Cerebellar cortex (tissue), 1 donor: ENCODE data around the gene EPB41L4B.
"Not testable (repeated sequence)": the region's sequence is repeated elsewhere in the genome, so short reads cannot be mapped to it uniquely, and the experiment has no call there.

ENCODE experiments used
- DNase-seq: peaks from one replicate; pipeline ENCODE4 v3.0.0-alpha.2; 2015; ENCODE audit warnings: low spot score

Gene EPB41L4B

DNA sequence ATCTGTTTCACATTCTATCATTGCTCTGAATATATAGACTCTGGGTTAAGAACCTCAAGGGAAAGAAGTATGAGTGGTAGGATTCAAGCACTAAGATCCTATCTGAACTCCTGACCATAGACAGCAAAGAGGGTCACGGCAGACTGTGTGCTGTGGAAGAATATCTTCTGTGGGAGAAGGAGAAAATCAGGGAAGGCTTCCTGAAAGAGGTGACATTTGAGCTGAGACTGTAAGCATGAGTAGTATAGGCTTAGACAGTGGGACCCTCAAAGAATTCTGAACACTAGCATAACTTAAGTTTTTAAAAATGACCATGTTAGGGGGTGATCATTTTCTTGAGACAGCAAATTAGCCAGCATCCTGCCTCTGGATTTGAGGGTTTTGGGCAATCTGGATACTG, 157.7 kb downstream of the EPB41L4B start:
- DNase-seq, result no peak

DNA sequence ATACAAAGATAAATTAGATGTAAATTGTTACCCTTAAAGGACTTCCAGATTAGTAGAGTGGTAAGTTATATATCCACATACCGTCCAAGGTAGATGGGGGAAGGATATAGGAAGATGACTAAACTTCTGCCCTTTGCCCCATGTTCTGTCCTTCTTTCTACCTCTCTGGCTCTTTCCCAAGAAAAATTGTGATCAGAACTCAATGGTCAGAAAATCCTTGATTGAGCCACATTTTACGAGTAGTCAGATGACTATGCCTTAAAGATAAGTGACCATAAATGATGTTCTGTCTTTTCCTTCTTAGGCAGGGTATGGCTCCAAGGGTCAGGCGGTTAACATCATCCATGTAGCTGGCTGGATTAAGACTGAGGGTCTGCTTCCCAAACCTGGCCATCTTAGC, 158.2 kb downstream of the EPB41L4B start:
- no peak for DNase-seq

DNA sequence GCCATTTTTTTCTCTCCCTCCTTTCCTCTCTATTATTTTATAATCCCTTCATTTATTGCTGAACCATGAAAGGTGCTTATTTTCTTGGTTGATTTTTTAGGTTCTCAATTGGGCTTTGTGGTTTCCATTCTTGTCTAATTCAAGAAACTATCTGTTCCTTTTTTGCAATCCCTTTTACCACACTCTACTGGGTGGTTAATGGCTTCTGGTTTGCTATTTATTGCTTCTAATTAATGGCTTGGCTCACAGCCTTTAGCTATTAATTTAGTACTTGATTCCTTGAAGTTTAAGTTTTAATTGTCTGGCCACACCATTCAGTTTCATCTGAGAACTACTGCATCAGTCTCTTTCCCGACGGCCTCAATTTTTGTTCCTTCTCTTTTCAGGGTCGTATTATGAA, 159.4 kb downstream of the EPB41L4B start:
- no peak for DNase-seq

DNA sequence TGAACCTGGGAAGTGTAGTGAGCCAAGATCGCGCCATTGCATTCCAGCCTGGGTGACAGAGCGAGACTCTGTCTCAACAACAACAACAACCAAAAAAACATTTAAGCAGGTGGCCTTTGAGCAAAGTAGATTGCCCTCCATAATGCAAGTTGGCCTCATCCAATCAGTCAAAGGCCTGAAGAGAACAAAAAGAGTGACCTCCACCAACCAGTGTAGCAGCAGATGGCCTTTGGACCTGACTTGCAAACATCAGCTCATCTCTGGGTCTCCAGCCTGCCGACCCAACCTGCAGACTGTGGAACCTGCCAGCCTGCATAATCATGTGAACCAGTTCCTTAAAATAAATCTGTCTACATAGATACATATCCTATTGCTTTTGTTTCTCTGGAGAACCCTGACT, 161.3 kb downstream of the EPB41L4B start:
- no peak for DNase-seq

DNA sequence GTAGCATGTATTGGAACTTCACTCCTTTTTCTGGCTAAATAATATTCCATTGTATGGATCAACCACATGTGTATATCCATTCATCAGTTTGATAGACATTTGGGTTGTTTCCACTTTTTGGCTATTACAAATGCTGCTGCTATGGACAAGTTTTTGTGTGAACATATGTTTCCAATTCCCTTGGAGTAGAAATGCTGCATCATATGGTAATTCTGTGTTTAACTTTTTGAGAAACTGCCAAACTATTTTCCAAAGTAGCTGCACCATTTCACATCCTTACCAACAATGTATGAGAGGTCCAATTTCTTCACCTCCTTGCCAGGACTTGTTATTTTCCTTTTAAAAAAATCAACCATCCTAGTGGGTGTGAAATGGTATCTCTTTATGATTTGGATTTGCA, 162.2 kb downstream of the EPB41L4B start:
- DNase-seq, result no peak

DNA sequence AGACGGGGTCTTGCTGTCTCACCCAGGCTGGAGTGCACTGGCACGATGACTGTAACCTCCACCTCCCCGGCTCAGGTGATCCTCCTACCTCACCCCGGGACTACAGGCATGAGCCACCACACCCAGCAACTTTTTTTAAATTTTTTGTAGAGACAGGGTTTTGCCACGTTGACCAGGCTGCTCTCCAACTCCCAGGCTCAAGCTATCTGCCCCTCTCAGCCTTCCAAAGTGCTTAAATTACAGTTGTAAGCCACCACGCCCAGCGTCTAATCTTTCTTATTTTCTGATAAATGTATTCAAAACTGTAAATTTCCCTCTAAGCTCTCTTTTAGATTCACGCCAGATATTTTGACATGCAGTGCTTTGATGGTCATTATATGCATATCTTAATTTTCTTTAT, 164.2 kb downstream of the EPB41L4B start:
- no peak for DNase-seq

DNA sequence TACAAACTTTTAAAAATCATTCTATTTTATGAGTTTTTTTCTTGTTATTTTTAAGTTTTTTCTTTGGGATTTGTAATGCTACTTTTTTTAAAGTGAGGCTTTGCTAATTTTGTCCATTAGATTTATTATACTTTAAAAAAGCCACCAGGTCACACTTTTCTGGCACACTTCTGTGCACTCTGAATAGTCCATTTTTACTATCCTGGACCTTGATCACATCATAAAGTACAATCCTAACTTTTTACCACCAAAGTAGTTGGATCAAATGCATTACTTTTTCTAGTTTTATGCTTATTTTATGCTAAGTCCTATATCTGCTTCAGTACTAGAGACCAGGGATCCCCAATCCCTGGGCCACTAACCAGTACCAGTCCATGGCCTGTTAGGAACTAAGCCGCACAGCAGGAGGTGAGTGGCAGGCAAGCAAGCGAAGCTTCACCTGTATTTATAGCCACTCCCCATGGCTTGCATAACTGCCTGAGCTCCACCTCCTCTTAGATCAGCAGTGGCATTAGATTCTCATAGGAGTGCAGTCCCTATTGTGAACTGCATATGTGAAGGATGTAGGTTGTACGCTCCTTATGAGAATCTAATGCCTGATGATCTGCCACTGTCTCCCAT, 169.8 kb downstream of the EPB41L4B start:
- DNase-seq, result no peak

DNA sequence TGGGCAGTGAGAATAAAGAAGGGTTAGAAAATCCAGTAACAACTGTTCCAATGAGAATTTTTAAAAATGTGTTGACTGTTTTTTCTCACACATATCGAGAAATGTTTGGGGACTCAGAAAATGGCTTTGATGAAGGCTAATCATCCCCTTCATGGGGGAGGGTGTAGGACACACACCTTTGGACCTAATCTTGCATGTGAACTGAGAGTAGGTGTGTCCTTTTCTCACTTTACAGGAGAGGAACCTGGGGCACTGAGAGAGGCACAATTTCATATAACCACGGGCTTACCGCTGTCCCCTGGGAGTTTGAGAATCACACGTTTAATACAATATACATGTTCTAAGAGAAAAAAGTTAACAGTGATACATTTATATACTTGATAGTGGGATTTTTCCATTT, 171.1 kb downstream of the EPB41L4B start:
- DNase-seq, result no peak

DNA sequence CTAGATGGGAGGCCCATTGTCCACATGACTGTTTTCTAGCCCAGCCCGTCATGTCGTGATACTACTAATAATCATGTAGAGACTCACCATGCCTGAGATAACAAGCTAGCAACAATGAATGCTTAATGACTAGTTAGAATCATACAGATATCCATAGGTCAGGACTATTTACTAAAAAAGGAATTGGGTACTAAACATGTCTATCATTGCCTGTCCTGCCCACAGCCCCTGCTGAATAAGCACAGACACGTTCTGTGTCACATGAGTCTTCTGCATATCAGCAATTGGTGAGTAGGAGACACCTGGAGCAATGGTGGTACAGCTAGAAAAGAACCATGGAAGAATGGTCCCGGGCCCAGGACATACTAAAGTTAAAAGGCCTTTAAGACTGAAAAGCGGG, 171.8 kb downstream of the EPB41L4B start:
- no peak for DNase-seq

DNA sequence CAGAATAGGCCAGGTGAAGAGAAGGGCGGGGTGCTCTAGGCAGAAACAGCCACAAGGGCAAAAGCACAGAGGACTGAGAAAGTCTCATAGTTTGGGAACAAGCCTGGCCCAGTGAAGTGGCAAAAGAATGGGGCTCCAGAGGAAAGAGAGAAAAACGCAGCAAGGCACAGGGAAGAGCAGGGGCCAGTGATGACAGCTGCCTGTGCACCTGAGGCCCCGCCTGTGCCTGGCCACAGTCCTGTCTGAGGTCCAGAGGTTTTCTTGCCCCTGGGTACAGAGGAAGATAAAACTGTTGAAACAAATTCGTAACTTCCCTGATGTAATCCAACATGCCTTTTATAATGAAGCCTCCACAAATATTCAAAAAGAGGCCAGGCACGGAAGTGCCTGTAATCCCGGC, 175.8 kb downstream of the EPB41L4B start:
- DNase-seq, result no peak

DNA sequence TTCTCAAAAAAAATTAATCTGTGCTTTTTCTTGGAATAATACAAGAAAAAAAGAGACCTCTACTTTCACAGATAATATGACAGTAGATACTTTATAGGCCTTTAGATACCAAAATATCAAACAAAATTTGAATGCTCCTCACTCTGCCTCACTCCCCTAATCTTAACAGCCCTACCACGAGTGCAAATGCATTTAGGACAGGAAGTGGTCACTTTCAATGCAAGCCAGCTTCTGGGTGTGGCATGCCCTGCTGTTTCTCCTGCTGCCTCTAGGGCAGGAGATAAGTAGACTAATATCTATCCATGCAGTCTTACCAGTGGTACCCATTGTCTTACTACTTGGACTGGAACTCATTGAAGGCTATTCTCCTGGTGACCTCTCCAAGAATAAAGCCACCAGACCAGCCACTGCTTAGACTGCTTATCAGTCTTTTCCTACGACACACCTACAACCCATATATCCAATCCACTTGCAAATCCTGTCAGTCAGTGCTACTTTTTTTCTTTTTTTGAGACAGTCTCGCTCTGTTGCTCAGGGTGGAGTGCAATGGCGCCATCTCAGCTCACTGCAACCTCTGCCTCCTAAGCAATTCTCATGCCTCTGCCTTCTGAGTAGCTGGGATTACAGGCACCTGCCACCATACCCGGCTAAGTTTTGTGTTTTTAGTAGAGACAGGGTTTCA, 176.8 kb downstream of the EPB41L4B start:
- DNase-seq, result no peak

DNA sequence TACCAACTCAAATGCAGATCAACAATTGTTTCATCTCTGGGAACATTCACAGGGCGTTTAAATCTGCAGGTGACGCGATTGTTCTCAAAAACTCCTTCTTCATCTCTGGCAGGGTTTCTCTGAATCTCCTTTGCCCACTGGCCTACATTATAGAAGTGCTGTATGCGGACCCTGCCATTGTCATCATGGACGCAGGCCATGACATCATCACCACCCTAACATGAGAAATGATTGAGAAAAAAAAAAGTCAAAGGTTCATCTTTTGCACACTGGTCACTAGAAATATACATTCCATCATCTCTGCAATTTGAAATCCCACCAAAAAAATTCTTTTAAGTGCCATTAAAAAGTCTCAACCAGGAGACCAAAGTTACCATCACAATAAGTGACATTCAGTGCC, 179.5 kb downstream of the EPB41L4B start:
- no peak for DNase-seq

DNA sequence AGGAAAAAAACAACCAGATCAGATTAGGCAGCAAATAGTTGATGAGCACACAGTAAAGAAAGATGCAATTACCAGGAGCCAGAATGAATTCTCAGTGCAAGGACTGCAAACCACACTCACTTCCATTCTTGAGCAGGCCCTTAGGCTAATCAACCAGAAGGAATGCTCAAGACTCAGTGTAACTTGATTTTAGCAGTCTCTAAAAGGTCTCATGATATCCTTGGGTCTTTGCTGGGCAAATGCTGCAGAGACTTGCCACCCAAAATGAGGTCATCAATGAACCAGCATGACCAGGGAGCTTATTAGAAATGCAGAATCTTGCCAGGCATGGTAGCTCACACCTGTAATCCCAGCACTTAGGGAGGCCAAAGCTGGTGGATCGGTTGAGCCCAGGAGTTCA, 181.0 kb downstream of the EPB41L4B start:
- no peak for DNase-seq

DNA sequence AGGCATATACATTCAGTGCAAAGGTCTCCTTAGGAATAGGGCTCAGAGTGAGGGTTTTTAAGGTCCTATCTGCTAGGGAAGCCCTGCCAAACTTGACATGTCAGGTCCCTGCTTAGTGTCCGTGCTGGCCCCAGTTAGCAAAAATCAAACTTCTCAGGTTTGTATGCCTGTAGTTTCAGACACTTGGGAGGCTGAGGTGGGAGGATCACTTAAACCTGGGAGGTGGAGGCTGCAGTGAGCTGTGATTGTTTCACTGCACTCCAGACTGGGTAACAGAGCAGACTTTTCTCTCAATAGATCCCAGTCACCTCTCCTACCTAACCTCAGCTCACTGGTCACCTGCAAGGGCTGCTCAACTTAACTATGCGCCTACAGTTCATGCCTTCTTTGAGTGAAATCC, 182.4 kb downstream of the EPB41L4B start:
- no peak for DNase-seq

DNA sequence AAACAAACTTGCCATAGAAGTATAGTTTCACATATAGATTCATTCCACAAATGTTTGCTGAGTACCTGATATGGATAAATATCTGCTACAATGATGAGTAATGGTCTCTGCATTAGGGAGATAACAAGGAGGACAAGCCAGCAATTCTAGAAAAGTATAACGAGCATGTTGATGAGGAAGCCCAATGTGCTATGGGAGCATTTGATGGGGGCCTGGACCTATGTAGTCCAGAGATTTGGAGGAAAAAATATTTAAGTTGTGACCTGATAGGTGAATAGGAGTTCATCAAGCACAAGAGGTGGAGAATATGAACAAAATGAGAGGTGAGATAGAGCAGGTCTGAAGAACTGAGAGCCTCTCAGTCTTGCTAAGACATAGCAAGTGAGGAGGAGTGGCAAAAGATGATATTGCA, 186.7 kb downstream of the EPB41L4B start:
- DNase-seq, result no peak

DNA sequence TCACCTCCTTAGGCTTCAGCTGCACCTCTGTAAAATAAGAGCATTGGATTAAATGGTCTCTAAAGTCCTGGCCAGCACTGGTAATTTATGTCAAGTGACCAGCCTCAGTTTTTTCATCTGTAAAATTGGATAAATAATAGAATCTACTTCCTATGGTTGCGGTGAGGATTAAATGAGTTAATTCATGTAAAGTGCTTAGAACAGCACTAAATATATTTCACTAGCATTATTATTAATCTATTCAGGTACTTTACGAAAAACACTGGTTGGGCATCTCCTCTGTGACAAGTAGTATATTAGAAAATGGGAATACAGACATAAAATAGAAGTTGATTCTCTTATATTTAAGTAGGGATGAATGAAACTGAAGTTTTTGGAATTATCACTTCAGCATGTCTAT, 187.3 kb downstream of the EPB41L4B start:
- no peak for DNase-seq

DNA sequence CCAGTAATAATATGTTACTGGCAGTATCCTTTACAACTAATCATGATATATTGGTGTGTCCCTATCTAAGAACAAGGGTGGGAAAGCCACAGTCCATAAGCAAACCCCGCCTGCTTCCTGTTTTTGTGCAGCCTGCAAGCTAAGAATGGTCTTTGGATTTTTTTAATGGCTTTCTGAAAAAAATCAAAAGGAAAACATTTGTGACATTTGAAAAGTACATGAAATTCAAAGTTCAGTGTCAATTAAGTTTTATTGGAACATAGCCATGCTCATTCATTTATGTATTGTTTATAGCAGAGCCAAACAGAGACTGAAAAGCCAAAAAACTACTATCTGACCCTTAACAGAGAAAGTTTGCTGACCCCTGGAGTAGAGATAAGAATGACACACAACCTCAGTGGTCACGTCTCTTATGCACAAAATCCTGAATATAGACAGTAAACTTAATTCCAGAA, 188.3 kb downstream of the EPB41L4B start:
- no peak for DNase-seq

DNA sequence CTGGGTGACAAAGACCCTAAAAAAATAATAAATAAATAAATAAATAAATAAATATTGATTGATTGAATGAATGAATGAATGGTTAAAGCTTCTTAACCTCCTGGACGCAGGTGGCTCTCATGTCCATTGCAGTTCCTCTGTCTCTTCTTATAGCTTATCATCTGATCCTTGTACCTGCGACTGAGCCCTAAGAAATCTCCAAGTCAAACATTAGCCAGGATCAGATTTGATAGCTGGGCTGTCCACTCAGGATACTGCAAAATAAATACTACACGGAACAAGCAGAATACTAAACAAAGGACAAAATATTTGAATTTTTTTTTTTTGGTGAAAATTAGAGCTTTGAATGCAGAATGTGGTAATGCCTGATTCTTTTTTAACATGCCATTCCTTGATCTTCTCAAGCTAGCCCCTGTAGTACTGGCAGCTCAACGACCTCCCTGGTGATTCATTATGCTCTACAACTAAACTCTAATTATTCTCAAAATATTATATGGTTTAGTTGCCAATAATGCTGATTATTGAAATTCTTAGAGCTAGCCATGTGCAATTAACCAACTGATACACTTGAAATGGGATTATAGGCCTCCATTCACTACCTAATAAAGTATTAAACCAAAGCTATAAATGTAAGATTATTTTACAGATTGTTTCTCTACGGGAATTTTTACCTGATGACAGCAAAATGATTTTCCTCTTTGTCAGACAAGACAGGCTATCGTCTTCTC, 191.2 kb downstream of the EPB41L4B start:
- no peak for DNase-seq

DNA sequence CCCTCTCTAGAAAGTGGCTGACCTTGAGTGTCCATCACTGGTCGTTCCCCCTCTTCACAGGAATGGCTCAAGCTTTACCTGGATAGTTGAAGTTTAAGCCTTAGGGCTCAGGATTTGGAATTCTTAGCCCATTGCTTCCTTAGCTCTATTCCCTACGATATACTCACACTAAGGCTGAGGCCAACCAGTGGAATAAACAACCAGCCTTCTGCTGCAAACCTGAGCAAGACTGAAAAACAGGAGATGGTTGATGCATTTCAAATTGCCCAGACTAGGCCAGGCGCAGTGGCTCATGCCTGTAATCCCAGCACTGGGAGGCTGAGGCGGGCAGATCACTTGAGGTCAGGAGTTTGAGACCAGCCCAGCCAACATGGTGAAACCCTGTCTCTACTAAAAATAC, 194.2 kb downstream of the EPB41L4B start:
- DNase-seq, result not testable (repeated sequence)

DNA sequence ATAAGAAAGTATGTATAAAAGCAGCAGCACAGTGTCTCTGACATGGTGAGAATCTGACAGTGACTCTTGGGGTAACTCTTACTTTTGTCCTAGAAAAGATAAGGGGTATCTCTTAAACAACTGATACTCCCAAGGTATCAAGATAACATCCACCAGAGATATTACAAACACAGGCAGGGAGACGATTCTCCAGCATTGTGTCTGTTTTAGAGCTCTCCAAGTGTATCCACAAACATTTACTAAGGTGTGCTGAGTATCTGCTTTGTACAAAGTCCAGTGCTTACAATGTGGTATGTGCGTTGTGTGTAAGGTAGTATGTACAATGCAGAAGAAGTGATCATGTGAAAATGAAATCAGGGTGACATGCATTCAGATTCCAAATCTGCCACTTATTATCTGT, 196.7 kb downstream of the EPB41L4B start:
- DNase-seq, result no peak

DNA sequence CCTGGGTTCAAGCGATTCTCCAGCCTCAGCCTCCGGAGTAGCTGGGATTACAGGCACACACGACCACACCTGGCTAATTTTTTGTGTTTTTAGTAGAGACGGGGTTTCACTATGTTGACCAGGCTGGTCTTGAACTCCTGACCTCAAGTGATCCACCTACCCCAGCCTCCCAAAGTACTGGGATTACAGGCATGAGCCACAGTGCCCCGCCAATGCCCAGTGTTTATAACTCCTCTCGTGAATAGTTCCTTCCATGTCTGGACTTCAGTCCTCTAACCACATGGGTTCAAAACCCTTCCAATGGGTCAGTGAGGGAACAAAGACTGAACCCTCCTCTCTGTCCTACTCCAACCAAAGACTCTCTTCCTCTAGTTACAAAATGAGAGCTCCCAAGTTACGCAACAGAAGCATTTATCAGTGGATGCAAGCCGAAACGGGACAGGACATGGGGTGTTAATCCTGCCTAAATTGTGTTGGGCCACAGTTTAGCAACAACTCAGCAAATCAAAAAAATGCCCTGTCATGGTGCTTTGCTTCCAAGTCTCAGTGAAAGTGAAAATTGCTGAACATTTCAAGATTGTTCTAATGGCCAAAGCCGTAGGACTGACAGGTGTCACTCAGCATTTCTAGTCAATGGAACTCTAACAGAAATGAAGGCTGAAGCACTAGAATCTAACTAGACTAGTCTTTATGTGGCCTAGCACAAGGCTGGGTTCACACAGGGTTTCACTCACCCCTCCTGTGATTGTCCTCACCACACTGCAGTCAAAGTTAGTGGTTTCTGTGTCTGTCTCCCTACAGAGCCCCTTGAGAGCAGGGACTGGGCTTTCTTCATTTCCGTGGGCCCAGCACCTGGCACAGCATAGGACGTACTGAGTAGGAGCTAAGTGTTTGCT, 197.9 kb downstream of the EPB41L4B start:
- DNase-seq, result no peak
